ENCODE results near the gene ASXL3.

DNA sequence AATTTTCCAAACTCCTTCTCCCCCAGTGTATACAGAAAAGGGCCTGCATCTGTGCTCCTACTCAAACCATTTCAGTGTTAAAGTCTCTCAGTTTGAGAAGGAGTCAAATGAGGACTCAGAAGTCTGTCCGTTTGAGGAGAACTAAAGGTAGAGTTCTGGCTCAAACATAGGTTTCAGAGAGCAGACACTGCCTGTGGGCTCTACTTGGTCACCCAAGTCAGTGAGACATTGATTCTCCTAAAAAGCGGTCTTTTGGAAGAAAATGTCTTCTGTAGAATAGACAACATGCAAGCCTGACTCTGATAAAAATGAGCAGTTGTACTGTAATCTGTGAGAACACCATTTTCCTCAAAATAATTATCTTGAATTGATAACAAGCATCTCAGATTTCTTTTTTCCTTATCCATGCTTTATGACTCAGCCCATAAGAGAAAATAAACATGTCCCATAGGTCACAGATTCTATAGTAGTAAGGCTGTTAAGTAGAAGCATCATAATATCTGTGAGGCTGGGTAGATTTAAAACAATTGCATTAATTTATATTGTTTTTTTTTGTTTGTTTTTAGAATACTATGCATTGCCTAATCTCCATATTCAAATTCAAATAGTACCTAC is 82.8 kb downstream of the ASXL3 start:
- TF ChIP-seq, protein P1, sequence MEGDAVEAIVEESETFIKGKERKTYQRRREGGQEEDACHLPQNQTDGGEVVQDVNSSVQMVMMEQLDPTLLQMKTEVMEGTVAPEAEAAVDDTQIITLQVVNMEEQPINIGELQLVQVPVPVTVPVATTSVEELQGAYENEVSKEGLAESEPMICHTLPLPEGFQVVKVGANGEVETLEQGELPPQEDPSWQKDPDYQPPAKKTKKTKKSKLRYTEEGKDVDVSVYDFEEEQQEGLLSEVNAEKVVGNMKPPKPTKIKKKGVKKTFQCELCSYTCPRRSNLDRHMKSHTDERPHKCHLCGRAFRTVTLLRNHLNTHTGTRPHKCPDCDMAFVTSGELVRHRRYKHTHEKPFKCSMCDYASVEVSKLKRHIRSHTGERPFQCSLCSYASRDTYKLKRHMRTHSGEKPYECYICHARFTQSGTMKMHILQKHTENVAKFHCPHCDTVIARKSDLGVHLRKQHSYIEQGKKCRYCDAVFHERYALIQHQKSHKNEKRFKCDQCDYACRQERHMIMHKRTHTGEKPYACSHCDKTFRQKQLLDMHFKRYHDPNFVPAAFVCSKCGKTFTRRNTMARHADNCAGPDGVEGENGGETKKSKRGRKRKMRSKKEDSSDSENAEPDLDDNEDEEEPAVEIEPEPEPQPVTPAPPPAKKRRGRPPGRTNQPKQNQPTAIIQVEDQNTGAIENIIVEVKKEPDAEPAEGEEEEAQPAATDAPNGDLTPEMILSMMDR (IDR thresholded peaks at IDR 0.05) = no peak
- no peak for TF ChIP-seq POLR2A (IDR thresholded peaks at IDR 0.05)
